Uterus (tissue), 2 donors: ENCODE data around the gene ATCAY.

ENCODE experiments used
- CTCF ChIP-seq, 4 experiments: fragments of 200-600 bp in 2 of 4; fragments of 450-650 bp in 2 of 4; sonication (generic) in 2 of 4; IDR thresholded peaks; one replicate each; pipeline ENCODE4 v1.5.1; 2016 to 2019; ENCODE audit warnings: antibody characterized with exemption in 4 of 4, mild to moderate bottlenecking in 2 of 4, moderate library complexity in 1 of 4
- POLR2A ChIP-seq, 2 donors: fragments of 450-650 bp; IDR thresholded peaks; one replicate each; pipeline ENCODE4 v1.6.1; 2016; ENCODE audit warnings: antibody characterized with exemption in 2 of 2, mild to moderate bottlenecking in 1 of 2, moderate library complexity in 1 of 2

- TF ChIP-seq POLR2A (IDR thresholded peaks at IDR 0.05) (no peak), CTCF (IDR thresholded peaks at IDR 0.05) (no peak)
Measured at GRCh38 chr19:3966051-3967017, 85.8 kb downstream of the ATCAY start.
